ENCODE results near the gene FADS6. TPM values are rescaled to one million over a fixed set of nuclear protein-coding genes. Genes with fewer than 3 reads are reported as not detected.

FADS6 gene
- total and polyA plus RNA-seq, 12 donors, result 0.92 to 15.3 (median 6.0) TPM

DNA sequence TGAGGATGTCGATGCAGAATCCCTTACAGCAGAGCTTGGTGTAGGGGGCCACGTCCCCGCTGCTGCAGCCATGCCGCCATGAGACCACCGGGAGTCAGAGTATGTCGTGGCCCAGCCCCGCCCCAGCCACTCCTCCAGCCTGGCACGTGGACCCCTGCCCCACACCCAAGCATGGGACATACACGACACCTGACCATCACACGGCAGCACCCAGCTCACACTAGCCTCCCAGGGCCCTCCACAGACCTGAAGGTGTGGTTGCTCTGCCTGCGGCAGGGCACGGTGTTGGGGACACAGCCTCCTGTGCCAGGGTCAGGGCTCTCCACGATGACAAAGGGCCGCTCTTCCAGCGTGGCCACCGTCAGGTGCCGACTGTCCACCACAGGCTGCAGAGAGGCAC, 43.1 kb downstream of the FADS6 start:
- no peaks in the 10 kb centered on the region for H3K4me1 ChIP-seq (replicated peaks in 1 of 2)
- intact Hi-C loops (cut with DNase I), result no loop called here
- H3K4me3 ChIP-seq, result no peak overlapping the region
- H3K9me3 ChIP-seq (replicated peaks in 1 of 3), result no peaks in the 10 kb centered on the region
- TF ChIP-seq, protein P1, sequence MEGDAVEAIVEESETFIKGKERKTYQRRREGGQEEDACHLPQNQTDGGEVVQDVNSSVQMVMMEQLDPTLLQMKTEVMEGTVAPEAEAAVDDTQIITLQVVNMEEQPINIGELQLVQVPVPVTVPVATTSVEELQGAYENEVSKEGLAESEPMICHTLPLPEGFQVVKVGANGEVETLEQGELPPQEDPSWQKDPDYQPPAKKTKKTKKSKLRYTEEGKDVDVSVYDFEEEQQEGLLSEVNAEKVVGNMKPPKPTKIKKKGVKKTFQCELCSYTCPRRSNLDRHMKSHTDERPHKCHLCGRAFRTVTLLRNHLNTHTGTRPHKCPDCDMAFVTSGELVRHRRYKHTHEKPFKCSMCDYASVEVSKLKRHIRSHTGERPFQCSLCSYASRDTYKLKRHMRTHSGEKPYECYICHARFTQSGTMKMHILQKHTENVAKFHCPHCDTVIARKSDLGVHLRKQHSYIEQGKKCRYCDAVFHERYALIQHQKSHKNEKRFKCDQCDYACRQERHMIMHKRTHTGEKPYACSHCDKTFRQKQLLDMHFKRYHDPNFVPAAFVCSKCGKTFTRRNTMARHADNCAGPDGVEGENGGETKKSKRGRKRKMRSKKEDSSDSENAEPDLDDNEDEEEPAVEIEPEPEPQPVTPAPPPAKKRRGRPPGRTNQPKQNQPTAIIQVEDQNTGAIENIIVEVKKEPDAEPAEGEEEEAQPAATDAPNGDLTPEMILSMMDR (IDR thresholded peaks at IDR 0.05), result no peak
- TF ChIP-seq POLR2A (IDR thresholded peaks at IDR 0.05), result no peak
- DNase-seq, result no peak
- H3K27me3 ChIP-seq, result no peaks in the 10 kb centered on the region
- 79 to 91% (median 87%) methylated on average over 9 to 17 of the region's 17 CpGs for WGBS, 4 donors
- no peak overlapping the region for H3K27ac ChIP-seq
- H3K36me3 ChIP-seq (replicated peaks in 1 of 2), result no peaks in the 10 kb centered on the region

DNA sequence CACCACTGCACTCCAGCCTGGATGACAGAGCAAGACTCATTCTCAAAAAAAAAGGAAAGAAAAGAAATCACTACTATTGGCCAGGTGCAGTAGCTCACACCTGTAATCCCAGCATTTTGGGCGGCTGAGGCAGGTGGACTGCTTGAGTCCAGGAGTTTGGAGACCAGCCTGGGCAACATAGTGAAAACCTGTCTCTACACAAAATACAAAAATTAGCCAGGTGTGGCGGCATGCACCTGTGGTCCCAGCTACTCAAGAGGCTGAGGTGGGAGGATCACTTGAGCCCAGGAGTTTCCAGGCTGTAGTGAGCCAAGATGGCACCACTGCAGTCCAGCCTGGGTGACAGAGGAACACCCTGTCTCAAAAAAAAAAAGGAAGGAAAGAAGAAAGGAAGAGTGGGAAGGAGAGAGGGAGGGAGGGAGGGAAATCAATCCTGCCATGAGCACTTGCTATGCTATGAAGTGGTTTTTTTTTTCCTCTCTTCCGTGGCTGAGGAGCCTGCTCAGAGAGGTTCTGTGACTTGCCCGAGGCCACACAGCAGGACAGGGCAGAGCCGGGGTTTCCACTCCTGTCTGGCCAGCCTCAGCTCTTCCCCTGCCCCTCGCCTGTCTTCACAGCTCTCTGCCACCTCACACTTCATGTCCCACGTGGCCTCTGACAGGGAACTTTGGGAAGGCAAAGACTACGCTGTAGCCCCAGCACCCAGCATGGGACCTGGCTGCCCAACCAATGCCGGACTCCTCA, 44.6 kb downstream of the FADS6 start:
- Histone ChIP-seq H3K4me1 (replicated peaks in 1 of 2) (no peaks in the 10 kb centered on the region), H3K36me3 (replicated peaks in 1 of 2) (no peaks in the 10 kb centered on the region), H3K27ac (no peak overlapping the region), H3K4me3 (no peak overlapping the region), H3K27me3 (no peaks in the 10 kb centered on the region), H3K9me3 (replicated peaks in 1 of 3) (no peaks in the 10 kb centered on the region)
- WGBS, 4 donors, result 62 to 83% (median 75%) methylated on average over 9 of the region's 9 CpGs
- no peak for DNase-seq
- TF ChIP-seq, protein P1 (IDR thresholded peaks at IDR 0.05), result no peak
- TF ChIP-seq POLR2A (IDR thresholded peaks at IDR 0.05), result no peak
- intact Hi-C loops (cut with DNase I), result no loop called here

DNA sequence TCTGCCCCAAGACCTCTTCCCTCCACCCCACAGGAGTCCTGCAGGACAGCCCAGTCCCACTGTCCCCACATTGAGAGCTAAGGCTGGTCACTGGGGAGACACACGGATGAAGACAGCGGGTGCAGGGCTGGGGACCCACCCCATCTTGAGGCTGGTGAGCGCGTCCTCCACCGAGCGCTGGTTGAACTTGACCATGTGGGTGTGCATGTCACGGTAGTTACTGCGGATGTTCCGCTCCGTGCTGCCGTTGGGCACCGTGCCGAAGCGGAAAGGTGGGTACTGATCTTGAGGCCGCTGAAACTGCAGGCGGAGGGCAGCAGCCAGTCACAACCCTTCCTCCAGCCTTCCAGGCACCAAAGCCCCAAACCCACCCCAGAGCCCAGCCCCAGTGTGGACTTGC, 46.8 kb downstream of the FADS6 start:
- H3K27me3 ChIP-seq, result no peaks in the 10 kb centered on the region
- TF ChIP-seq POLR2A (IDR thresholded peaks at IDR 0.05), result no peak
- TF ChIP-seq, protein P1 (IDR thresholded peaks at IDR 0.05), result no peak
- DNase-seq, result no peak
- no peak overlapping the region for H3K27ac ChIP-seq
- peaks cover 7 to 12% of the 10 kb centered on the region in 2 donors for H3K4me1 ChIP-seq (replicated peaks in 1 of 2)
- H3K9me3 ChIP-seq (replicated peaks in 1 of 3), result no peaks in the 10 kb centered on the region
- 94 to 98% (median 96%) methylated on average over 5 to 16 of the region's 16 CpGs for WGBS, 4 donors
- H3K36me3 ChIP-seq (replicated peaks in 1 of 2), result no peaks in the 10 kb centered on the region
- no peak overlapping the region for H3K4me3 ChIP-seq
- intact Hi-C loops (cut with DNase I), result no loop called here

DNA sequence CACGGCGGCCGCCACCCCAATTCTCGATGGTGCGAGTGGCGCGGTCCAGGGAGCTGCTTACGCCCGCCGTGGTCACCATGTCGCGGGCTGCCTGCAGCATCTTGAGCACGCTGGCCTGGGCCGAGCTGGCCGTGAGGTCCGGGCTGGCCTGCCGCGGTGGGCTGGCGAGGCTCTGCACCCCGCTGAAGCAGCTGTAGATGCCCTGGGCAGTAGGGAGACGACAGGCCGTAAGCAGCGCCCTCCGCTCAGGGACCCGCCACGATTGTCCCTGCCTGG, 50.1 kb downstream of the FADS6 start:
- TF ChIP-seq, protein P1 (IDR thresholded peaks at IDR 0.05), result no peak
- no peak for TF ChIP-seq POLR2A (IDR thresholded peaks at IDR 0.05)
- Histone ChIP-seq H3K27ac (no peak overlapping the region), H3K36me3 (replicated peaks in 1 of 2) (no peaks in the 10 kb centered on the region), H3K9me3 (replicated peaks in 1 of 3) (no peaks in the 10 kb centered on the region), H3K4me1 (replicated peaks in 1 of 2) (peaks cover 17 to 24% of the 10 kb centered on the region in 2 donors), H3K4me3 (peak overlapping the region in 1 of 4 donors; percentile 55), H3K27me3 (no peaks in the 10 kb centered on the region)
- 35 to 62% (median 43%) methylated on average over 11 to 26 of the region's 26 CpGs for WGBS, 4 donors
- intact Hi-C loops (cut with DNase I), result no loop called here
- no peak for DNase-seq
